GF-D8 (cell line): ENCODE results near the gene S100A14.

Experiments
- DNase-seq: peaks from one replicate; lab custom pipeline; 2025; lab: John Stamatoyannopoulos, UW

The S100A14 gene

DNA sequence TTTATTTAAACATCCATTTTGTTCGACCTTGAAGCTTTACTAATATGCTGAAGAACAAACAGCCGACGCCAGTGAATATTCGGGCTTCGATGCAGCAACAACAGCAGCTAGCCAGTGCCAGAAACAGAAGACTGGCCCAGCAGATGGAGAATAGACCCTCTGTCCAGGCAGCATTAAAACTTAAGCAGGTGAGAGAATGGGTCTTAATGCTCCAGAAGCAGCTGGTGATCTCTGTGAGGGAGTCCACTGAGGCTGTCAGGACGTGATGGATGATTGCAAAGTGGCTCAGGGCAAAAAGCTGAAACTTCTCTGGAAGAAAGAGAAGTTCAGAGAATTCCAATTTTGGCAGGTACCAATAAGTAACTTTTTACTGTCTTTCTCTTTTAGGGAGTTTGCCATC lies 22.1 kb upstream of the S100A14 start:
- no peak for DNase-seq

DNA sequence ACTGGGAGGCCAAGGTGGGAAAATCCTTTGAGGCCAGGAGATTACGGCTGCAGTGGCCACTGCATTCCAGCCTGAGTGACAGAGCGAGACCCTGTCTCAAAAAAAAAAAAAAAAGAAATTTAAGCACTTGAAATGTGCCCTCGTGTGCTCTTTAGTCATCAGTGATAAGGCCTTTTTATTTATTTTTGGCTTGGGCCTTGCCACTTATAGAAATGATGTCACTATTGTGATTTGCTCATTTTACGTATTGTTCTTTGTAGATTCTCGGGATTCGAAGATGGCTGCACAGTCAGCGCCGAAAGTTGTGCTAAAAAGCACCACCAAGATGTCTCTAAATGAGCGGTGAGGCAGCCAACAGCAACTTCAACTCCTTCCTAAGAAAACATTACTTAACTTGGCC lies 20.2 kb upstream of the S100A14 start:
- no peak for DNase-seq

DNA sequence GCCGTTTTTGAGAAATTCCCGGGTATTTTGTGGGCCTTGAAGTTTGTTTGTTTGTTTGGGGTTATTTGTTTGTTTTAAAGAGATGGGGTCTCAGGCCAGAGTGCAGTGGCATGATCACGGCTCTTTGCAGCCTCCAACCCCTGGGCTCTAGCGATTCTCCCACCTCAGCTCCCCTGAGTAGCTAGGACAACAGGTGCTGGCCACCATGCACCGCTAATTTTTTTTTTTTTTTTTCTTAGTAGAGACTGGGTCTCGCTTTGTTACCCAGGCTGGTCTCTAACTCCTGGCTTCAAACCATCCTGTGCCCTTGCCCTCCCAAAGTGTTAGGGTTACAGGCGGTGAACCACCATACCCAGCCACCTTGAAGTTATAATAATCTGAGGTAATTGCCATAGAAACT lies 19.7 kb upstream of the S100A14 start:
- no peak for DNase-seq

DNA sequence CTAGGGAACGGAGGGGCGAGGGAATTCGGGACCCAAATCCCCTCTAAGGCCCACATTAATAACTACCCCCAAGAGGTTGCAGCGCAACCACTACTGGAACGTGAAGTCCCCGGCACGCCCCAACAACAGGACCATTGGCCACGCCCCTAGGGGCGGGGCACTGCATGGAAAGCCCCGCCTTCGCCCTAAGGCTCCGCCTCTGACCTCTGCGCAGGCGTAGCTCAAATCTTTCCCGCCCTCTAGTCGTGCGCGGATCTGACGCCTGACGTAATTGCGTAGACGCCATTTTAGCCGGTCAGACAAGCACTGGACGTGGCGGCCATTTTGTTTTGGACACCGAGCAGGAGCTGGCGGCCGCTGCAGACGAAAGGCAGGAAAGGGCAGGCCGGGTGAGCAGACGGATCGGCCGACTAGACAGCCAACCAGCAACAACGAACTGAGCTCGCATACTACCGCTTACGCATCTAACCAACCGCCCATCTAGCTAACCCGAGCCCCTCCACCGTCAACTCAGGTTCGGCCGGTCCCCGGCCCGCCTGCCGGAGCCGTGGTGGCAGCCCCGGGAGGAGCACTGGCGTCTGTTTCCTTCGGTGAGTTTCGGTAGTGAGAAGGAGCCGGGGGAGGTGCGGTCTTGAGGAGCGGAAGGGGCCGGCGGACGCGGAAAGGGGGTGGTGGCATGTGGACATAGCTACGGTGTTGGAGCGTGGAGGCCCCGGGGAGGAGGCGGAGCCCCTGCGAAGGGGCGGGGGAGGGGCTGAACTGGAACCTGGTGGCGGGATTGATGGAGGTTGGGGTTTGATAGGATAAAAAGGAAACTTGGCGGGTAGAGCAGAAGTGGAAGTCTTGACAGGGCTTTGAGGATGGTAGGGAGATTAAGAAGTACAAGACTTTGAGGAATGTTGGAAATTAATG lies 17.9 kb upstream of the S100A14 start, which contains the start of gene CHTOP:
TSS of gene CHTOP (plus strand) at position 313 of the 912 bp plus-strand sequence. CDS start 2,523 bp downstream, outside the sequence.
- peak; percentile 89 for DNase-seq

DNA sequence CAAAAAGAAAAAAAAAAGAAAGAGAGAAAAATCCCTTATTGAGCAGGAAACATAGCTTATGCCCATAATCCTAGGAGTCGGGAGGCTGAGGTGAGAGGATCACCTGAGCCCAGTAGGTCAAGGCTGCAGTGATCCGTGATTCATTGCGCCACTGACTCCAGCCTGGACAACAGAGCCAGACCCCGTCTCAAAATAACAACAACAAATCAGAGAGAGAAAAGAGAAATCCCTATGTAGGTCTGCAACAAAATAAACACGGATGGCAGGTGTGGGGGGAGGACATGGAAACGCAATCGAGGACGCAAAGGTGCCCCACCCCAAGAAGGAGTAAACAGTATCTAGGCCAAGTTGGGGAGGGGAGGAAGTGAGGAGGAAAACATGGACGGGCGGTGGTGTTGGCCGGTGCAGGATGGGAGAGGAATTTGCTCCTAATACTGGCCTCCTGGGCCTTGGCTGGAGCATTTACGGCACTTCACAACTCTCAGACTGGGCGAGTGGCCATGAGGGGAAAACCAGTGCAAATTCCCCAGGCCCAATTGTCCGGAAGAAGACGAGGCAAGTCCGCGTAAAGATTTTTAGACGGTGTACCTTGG lies 17.1 kb upstream of the S100A14 start:
- DNase-seq = no peak

DNA sequence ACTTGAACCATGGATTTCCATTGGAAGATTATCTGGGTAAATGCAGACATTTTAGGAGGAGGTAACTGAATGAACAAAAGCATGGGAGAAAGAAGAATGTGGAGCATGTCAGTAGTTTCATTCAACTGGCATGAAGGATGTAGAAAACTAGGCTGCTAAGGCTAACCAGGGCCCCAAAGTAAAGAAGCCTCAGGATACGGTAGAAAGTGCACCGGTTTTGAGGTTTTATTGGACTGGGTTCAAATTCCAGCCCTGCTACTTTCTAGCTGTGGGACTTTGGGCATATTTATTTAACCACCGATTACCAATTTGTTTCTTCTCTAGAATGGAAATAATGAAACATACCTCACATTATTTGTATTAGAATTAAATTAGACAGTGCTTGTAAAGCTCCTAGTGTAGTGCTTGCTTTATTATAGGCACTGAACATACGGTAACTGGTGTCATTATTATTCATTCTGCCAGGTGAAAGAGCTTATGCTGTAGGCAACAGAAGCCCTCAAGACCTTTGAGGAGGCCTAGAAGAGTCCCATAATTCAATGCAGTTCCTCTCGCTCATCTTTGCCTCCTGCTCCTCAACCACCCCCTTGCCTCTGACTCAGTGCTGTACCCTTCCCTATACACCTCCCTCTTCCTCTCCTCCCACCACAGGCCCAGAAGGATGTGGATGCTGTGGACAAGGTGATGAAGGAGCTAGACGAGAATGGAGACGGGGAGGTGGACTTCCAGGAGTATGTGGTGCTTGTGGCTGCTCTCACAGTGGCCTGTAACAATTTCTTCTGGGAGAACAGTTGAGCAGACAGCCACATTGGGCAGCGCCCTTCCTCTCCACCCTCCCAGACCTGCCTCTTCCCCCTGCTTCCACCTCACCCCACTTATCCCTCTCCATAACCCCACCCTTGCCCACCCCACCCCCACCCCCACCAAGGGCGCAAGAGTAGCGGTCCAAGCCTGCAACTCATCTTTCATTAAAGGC lies 15.2 kb upstream of the S100A14 start:
- DNase-seq = no peak

DNA sequence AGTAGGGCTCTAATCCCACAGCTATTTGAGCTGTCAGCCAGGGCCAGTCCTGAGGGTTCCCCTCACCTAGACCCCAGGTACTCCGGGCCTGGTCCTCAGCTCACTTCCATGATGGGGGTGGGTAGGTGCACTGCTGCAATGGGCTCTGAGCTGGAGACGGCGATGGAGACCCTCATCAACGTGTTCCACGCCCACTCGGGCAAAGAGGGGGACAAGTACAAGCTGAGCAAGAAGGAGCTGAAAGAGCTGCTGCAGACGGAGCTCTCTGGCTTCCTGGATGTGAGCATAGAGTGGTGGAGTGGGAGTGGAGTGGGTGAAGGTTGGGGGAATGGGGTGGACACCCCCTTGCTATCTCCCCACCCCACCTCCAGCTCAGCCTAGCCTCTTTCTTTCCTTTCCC lies 14.3 kb upstream of the S100A14 start:
- no peak for DNase-seq

DNA sequence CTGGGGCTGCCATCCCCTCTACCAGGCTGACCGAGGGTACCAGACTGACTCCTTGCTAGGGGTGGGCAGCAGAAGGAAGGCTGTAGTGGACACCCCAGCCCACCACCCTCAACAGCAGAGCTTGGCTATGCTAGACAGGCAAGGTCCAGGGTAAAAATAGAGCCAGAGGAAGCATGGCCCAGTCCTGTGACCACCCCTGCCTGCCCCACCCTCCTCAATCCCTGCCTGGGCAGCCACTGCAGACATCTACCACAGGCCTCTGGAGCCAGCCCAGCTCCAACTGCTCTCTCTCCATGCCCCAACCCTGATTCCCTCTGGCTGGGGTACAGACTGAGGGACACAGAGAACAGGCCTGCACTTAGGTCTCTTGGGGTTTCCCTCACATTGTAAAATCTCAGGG lies 13.8 kb upstream of the S100A14 start:
- DNase-seq = no peak

DNA sequence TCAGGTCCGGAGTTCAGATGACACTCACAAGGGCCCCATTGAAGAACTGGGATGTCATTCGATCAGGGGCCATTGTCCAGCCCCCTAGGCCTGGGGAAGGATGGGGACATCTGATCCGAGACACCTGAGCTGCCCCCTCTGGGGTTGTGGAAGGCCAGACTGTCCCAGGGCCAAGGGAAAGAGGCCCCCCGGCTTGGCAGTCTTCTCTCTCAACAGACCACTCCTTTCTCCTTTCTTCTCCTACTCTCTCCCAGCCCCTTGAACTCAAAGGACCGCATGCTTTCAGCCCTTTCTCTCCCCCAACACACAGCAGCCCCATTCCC lies 13.2 kb upstream of the S100A14 start:
- no peak for DNase-seq

DNA sequence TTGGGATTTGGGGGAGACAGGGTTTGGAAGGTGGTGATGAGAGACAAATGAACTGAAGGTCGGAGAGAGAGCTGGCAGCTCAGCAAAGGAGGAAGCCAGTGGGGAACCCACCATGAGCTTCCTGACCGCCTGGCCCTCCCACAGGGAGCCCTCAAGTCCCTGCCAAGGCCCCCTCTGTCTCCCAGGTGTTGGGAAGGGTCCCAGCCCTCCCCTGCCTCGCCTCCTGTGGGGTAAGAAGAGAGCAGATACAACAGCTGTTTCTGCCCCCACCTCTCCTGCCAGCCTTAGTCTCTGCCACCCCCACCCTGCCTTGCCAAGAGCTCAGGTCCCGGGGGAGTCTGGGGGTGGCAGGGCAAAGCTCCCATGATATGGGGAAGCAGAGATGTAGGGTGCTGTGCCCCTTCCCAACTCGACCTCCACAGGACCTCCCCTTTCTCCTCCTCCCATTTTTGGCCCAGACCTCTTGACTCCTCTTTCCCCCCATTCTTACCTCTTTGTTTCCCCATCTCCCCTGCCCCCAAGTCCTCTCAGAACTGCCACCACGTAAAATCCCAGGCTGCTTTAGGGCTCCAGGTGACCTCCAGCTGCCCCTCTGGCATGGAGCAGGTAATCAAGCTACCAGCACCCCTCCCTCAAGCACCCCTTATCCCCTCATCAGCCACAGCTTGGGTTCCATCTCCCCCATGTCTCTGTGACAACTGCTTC lies 12.7 kb upstream of the S100A14 start:
- no peak for DNase-seq

DNA sequence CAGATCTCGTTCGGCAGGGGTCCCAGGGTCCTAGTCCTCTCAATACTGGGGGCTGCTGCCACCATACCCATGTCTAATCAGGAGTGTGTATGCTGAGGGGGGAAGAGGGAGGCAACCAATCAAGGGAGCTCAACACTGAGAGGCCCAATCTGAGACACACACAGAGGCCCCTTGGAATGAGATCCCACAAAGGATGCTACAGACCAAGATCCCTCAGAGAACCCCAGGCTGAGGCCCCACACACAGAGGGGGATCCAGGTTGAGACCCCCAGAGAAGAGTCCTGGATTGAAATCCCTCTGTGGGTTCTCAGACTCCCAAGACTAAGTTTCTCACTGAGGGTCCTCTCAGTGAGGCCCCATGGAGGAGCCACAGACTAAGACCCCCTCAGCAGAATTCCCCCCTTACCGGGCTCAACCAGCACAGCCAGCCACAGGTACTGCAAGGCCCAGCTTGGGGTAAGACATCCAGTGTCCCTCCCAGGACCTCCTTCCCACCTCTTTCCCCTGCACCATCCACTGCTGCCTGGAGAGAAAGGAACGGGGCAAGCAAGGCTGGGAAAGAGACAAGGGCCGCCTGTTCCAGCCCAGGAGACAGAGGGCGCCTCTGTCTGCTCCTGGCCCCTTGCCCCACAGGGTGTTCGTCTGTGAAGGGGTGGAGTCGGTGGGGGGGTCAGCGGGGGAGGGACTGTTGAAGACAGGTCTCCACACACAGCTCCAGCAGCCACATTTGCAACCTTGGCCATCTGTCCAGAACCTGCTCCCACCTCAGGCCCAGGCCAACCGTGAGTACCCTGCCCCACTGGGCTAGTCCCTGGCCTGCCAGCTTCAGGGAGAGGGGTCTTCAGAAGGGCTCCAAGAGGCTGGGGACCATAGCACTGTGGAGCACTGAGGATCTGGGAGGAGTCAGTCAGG lies 11.8 kb upstream of the S100A14 start, which contains the start of gene S100A1:
TSS of gene S100A1 (plus strand) at position 720 of the 912 bp plus-strand sequence. CDS start 2,088 bp downstream, outside the sequence.
- DNase-seq = no peak

DNA sequence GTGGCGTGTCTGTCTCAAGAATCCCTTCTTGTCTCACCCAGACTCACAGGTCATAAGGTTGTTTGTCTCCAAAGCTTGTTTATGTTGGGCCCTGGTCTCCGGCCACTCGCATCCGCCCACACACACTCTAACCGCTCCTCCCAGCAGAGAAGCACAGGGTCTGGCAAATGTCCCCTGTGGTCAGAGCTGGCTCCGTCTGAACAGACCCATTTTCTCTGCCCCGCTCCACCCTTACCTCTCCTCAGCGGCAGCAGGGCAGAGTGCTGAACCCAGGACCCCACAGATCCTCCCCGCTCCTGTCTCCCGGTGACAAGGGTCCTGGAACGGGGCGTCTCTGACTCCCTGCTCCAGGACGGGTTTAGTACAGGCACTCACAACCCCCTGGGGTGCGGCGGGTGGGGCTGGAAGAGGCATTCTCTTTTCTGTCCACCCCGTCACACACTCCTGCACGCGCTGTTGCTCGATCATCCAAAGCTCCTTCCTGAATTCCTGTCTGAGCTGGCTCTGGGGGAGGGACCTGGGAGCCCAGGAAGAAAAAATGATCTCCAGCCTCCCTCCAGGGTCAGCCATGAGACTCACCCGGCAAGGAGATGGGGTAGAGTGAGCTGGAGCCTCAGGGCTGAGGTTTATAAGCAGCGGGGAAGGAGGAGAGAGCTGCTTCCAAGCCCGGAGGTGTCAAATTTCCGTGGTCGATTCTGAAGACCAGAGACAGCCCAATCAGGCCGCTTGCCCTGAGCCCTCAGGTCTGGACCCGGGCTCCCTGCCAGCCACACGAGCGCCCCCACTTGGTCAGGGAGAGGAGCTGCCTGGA lies 11.0 kb upstream of the S100A14 start, which contains the start of gene S100A13:
TSS of gene S100A13 (minus strand) at position 602 of the 811 bp plus-strand sequence. CDS start 1,033 bp downstream, outside the sequence.
- DNase-seq = no peak

DNA sequence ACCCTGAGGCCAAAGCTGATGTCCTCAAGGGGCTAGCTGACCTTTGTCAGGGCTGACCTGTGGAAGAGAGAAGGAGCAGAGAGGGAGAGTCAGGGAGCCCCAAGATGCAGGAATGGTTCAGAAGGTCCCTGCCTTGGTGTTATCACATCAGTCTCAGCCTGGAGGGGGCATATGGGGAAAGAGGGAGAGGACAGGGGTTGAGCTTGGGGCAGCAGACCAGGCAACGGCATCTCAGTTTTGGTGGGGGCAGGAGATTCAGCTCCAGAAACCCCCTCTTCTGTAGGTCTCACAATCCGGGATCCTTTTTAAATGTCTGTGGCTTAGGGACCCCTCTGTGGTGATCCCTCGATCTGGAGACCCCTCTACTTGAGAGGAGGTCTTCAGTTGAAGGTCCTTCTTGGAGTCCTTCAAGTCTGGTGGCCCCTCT lies 10.4 kb upstream of the S100A14 start:
- DNase-seq = no peak

DNA sequence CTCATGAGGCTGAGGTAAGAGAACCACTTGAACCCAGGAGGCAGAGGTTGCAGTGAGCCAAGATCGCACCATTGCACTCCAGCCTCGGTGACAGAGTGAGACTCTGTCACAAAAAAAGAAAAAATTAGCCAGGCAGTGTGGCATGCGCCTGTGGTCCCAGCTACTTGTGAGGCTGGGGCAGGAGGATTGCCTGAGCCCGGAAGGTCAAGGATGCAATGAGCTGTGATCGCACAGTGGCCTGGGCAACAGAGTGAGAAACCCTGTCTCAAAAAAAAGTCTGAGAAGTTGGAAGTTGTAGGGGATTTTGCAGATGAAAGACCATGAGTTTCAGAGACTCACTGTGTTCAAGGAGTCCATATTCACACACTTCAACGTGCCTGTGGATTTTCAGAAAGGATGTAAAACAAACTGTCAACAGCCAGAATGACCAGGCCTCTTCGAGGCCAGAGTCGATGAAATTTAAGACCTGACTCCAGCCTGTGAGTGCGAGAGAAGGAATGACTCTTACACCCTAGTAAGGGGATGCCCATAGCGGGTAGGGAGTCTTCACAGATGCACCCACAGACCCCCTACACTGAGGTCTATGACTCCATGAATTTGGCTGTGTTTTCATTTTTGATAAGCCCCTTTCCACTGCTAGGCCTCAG lies 9.0 kb upstream of the S100A14 start:
- no peak for DNase-seq

DNA sequence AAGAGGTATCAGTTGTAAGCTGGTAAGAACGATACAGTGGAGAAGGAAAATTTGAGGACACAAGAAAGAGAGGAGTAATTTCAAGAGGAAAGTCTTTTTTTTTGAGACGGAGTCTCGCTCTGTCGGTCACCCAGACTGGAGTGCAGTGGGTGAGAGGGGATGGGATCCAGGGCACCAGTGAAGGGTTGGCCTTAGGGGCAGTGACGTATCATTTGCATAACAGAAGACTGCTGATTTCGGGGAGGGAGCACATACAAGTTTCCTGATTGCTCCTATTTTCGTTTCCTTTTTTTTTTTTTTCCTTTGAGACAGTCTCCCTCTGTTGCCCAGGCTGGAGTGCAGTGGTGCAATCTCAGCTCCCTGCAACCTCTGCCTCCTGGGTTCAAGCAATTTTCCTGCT lies 7.0 kb upstream of the S100A14 start:
- no peak for DNase-seq

DNA sequence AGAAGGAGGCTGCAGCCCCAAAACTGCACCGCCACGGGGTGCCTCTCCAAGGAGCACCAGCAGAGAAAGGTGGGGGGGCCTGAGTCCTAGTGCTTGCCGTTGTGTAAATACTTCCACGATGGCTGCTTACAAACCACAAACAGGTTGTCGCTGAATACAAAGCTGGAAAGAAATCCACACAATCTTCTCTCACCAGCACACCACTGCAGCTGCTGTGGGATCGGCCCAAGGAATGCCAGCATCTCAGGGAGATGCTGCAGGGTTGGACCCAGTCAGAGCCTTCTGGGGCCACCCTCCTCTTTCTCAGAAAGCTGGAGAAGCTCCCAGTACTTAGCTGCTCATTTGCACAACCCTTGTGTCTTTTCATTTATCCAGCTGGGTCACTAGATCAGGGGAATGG lies 3.0 kb upstream of the S100A14 start:
- DNase-seq = no peak

DNA sequence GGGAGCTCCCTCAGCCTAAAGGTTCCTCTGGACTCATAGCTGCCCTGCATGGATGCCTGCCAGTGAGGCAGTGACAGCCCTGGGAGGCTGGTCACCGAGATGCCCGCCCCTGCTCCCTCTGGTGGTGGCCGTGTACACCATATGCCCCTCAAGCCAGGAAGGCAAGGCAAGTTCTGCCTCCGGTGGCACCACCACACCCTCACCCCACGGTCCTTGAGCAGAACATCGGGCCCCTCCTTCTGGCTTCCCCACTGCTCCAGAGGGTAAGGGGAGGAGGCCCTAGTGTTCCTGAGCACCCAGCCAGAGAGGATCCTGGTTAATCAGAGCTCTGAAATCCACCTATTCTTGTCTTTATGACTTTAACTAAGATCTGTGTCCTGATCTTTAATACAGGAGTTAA lies 1.5 kb upstream of the S100A14 start:
- DNase-seq = no peak

DNA sequence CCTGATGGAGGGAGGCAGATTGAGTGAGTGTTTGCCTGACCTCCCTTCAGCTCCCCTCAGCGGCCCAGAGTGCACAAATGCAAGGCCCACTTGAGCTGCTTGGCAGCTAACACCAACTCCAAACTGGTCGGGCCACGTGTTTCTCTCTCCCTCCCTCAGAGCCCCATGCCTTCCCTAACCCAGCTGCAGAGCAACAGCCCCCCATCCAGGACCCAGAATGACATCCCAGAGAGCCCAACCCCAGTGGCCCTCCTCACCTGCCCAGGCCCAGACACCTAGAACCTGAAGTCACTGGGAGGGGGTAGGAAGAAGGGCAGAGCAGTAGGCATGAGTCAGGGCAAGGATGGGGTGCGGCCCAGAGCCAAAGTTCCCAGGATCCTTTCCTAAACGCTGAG lies 789 bp upstream of the S100A14 start:
- no peak for DNase-seq

DNA sequence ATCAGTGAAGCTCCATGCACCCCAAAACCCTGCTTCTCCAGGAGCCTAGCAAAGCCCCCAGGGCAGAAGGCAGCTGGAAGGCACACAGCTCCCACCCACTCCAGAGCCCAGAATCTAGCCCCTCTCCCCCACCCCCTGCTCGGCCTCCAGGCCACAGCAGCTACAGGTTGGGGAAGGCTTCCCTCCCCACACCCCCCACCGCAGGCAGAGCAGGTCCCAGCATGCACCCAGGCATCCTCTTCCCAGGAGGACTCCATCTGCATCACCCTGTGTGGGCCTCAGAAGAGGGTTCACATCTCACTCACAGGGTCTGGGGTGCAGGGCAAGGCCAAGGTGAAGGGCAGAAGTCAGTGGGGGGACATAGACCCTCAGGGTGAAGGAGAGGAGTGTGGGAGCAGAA lies 719 bp downstream of the S100A14 start:
- DNase-seq = no peak
